Calu3 (cell line): ENCODE measurements around the gene CCL27. TPM values are rescaled to one million over a fixed set of nuclear protein-coding genes. Genes with fewer than 3 reads are reported as not detected.
A peak's percentile ranks its signal among the peaks of the same experiment; 100 is the strongest.

Experiments
- BruUV-seq: library from RNA; stranded (reverse); fragments of 400-500 nt; replicated peaks from 2 replicates; lab custom pipeline; 2021; lab: Mats Ljungman, UMichigan
- CTCF ChIA-PET: fragments of 300-600 bp; sonication (Branson Sonifier 250); formaldehyde crosslinking; loops from one replicate; lab custom pipeline; 2022; ENCODE audit warnings: antibody characterized with exemption; lab: Charles Lee
- DNase-seq: peaks from one replicate; pipeline ENCODE4 v3.0.0; 2022
- H3K27ac Mint-ChIP-seq: one replicate; pipeline ENCODE4 v1.8.0; 2022; ENCODE audit warnings: mixed read lengths; ENCODE audit not compliant: unreplicated experiment
- H3K27me3 Mint-ChIP-seq: one replicate; pipeline ENCODE4 v1.8.0; 2022; ENCODE audit warnings: mixed read lengths; ENCODE audit not compliant: unreplicated experiment
- H3K36me3 Mint-ChIP-seq: one replicate; pipeline ENCODE4 v1.8.0; 2022; ENCODE audit warnings: mild to moderate bottlenecking, moderate library complexity, mixed read lengths; ENCODE audit not compliant: insufficient read depth, unreplicated experiment
- H3K4me1 Mint-ChIP-seq: one replicate; pipeline ENCODE4 v1.8.0; 2022; ENCODE audit warnings: mild to moderate bottlenecking, low read depth, mixed read lengths; ENCODE audit not compliant: unreplicated experiment
- H3K4me3 Mint-ChIP-seq: one replicate; pipeline ENCODE4 v1.8.0; 2022; ENCODE audit warnings: mild to moderate bottlenecking, low read depth, moderate library complexity, mixed read lengths; ENCODE audit not compliant: unreplicated experiment
- H3K9me3 Mint-ChIP-seq: one replicate; pipeline ENCODE4 v1.8.0; 2022; ENCODE audit warnings: low read depth, mixed read lengths; ENCODE audit not compliant: unreplicated experiment
- CTCF ChIP-seq: fragments of 200-600 bp; IDR thresholded peaks from one replicate; pipeline ENCODE4 v1.8.0; 2022; ENCODE audit warnings: antibody characterized with exemption; ENCODE audit not compliant: unreplicated experiment
- intact Hi-C: fragments of 100-400 bp; cut with micrococcal nuclease; formaldehyde crosslinking; loops from one replicate; pipeline ENCODE4 v1.10.0; 2022; ENCODE audit not compliant: unreplicated experiment
- total RNA-seq: library from RNA; stranded (reverse); gene quantifications from 2 replicates; pipeline ENCODE4 v1.2.3, GENCODE V29; 2022

The CCL27 gene
- total RNA-seq, 1 experiment from 2014 or later: not detected

- Mint-ChIP-seq H3K4me3 (no peak overlapping the region), H3K9me3 (no peaks in the 10 kb centered on the region), H3K36me3 (peaks cover 22% of the 10 kb centered on the region), H3K4me1 (peaks cover 12% of the 10 kb centered on the region), H3K27me3 (peaks cover 30% of the 10 kb centered on the region), H3K27ac (no peak overlapping the region)
- no peak for TF ChIP-seq CTCF
- no TSS peak for BruUV-seq
- no peak for DNase-seq
- CTCF ChIA-PET: interaction anchor here (0.6 to 1.0 kb wide), 2 partner anchors 21 to 335 kb away, joined by 3 to 4 read pairs; partner anchors contain the start of gene RPP25L
- intact Hi-C loops: no loop called here
Observed at GRCh38 chr9:34633166-34633565, 29.3 kb downstream of the CCL27 start.

- H3K27me3 Mint-ChIP-seq: peaks cover 56% of the 10 kb centered on the region
Observed at GRCh38 chr9:34630402-34631154, 31.9 kb downstream of the CCL27 start.

GRCh38 chr9:34629491-34629808 lies 33.0 kb downstream of the CCL27 start:
- H3K36me3 Mint-ChIP-seq: peaks cover 8% of the 10 kb centered on the region
- DNase-seq: no peak
- H3K4me1 Mint-ChIP-seq: peaks cover 13% of the 10 kb centered on the region
- H3K27ac Mint-ChIP-seq: no peak overlapping the region
- H3K27me3 Mint-ChIP-seq: peaks cover 62% of the 10 kb centered on the region
- CTCF ChIA-PET: no interaction called here
- no TSS peak for BruUV-seq
- peak overlapping the region; percentile 76 for H3K4me3 Mint-ChIP-seq
- TF ChIP-seq CTCF: no peak
- intact Hi-C loops: no loop called here
- H3K9me3 Mint-ChIP-seq: no peaks in the 10 kb centered on the region

More at GRCh38 chr9:34630402-34631154, 31.9 kb downstream of the CCL27 start:
- Mint-ChIP-seq H3K4me1 (peaks cover 13% of the 10 kb centered on the region), H3K4me3 (no peak overlapping the region), H3K27ac (no peak overlapping the region), H3K36me3 (peaks cover 8% of the 10 kb centered on the region), H3K9me3 (no peaks in the 10 kb centered on the region)
- DNase-seq: no peak
- intact Hi-C loops: no loop called here
- CTCF ChIA-PET: no interaction called here
- no TSS peak for BruUV-seq
- TF ChIP-seq CTCF: no peak

GRCh38 chr9:34628656-34629490 lies 33.6 kb downstream of the CCL27 start, which contains the start of gene ARID3C:
Gene ARID3C (minus strand): TSS chr9:34629066. CDS start chr9:34628014, 1,052 bp downstream.
- Mint-ChIP-seq H3K27me3 (peaks cover 62% of the 10 kb centered on the region), H3K4me1 (peaks cover 13% of the 10 kb centered on the region), H3K9me3 (no peaks in the 10 kb centered on the region), H3K36me3 (peaks cover 8% of the 10 kb centered on the region), H3K27ac (peak within 1 kb of the TSS; percentile 8), H3K4me3 (peak within 1 kb of the TSS; percentile 76)
- intact Hi-C loops: no loop called here
- no peak for DNase-seq
- no TSS peak for BruUV-seq
- CTCF ChIA-PET: no interaction called here
- TF ChIP-seq CTCF: no peak
